ENCODE data around the gene KCNK13.

Gene KCNK13

DNA sequence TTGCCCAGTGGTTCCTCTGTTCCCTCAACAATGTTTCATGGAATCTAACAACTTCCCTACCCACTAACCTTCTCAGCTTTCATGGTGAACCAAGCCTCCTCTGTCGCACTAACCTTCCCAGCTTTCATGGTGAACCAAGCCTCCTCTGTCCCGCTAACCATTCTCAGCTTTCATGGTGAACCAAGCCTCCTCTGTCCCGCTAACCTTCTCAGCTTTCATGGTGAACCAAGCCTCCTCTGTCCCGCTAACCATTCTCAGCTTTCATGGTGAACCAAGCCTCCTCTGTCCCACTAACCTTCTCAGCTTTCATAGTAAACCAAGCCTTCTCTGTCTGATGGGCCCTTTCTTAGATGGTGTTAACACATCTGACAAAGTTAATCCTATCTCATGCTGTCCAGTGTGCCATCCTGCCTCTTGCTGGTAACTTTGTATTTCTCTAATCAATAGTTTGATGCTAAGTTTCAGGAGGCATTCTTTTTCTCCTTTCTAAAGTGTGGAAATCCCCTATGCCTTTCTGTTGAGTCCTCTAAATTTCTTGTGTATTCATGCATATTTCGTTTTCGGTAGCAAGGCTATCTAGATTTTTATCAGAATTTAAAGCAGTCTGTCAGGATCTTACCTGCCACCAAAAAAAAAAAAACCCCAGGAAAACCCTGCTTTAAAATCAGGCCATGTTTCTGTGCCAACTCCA lies 26.8 kb upstream of the KCNK13 start:
- Histone ChIP-seq H3K9me3 (ENCODE audit: control insufficient read depth, insufficient read depth, low read depth, low read length) (no peaks in the 10 kb centered on the region), H3K36me3 (ENCODE audit: control insufficient read depth in 2 of 2, insufficient read depth in 1 of 2, low read length in 2 of 2) (peaks cover 27 to 72% of the 10 kb centered on the region in 2 experiments), H3K4me3 (ENCODE audit: low read depth, low read length) (no peak overlapping the region), H3K4me1 (ENCODE audit: control insufficient read depth, insufficient read depth, low read length) (no peaks in the 10 kb centered on the region), H3K27ac (ENCODE audit: extremely low read depth, low read depth, low read length) (no peak overlapping the region)
- no peak for TF ChIP-seq ZNF747 (tag by site-specific recombination; IDR thresholded peaks at IDR 0.05)
- peak; percentile 97 for TF ChIP-seq ZSCAN16 (tag by site-specific recombination; IDR thresholded peaks at IDR 0.05)
- CTCF ChIA-PET = no interaction called here
- POLR2A ChIA-PET = no interaction called here

DNA sequence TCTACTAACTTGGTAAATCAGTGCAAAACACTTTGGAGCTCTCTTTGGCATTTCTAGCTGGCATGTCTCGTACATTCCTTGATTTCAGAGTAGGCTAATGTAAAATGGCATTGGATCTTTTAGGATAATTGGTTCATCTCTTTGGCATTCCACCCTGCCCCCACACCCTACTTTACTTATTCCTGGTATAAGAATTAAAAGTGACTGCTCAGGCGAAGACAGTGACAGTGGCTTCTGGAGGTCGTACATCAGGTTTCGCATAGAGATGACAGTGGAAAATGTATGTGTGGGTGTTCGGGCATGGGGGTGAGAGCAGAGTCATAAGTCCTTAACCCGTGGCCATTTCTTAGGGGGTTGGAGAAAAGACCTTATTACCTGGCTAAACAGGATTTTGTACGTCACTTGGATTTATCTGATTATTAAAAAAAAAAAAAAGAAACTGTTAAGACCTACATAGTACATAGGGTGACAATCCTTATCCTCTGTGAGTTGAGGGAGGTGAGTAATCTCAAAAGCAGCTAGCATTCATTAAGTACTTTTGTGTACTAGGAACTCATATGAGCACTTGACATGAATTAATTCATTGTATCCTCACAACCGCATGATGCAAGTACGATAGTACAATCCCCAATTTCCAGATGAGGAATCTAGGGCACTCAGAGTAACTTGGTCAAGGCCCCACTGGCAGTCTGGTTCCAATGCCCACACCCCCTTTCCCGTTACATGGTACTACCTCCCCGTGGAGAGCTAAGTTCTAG lies 22.4 kb upstream of the KCNK13 start:
- peaks cover 5 to 63% of the 10 kb centered on the region in 2 experiments for H3K36me3 ChIP-seq (ENCODE audit: control insufficient read depth in 2 of 2, insufficient read depth in 1 of 2, low read length in 2 of 2)
- CTCF ChIA-PET = interaction anchor here (0.8 kb wide), 1 partner anchor 66 kb away, joined by 3 read pairs; no protein-coding TSS in a partner anchor
- TF ChIP-seq PRDM1 (tag by site-specific recombination; IDR thresholded peaks at IDR 0.05) (no peak), PBX3 (CRISPR knock-in tag; IDR thresholded peaks at IDR 0.05) (no peak), ZNF214 (tag by site-specific recombination; IDR thresholded peaks at IDR 0.05; ENCODE audit: borderline replicate concordance) (no peak), OSR2 (tag by site-specific recombination; IDR thresholded peaks at IDR 0.05) (no peak), ZBTB17 (tag by site-specific recombination; IDR thresholded peaks at IDR 0.05) (no peak), YY1 (tag by site-specific recombination; IDR thresholded peaks at IDR 0.05) (no peak), ZNF248 (tag by site-specific recombination; IDR thresholded peaks at IDR 0.05) (no peak)
- TF ChIP-seq, protein P1, sequence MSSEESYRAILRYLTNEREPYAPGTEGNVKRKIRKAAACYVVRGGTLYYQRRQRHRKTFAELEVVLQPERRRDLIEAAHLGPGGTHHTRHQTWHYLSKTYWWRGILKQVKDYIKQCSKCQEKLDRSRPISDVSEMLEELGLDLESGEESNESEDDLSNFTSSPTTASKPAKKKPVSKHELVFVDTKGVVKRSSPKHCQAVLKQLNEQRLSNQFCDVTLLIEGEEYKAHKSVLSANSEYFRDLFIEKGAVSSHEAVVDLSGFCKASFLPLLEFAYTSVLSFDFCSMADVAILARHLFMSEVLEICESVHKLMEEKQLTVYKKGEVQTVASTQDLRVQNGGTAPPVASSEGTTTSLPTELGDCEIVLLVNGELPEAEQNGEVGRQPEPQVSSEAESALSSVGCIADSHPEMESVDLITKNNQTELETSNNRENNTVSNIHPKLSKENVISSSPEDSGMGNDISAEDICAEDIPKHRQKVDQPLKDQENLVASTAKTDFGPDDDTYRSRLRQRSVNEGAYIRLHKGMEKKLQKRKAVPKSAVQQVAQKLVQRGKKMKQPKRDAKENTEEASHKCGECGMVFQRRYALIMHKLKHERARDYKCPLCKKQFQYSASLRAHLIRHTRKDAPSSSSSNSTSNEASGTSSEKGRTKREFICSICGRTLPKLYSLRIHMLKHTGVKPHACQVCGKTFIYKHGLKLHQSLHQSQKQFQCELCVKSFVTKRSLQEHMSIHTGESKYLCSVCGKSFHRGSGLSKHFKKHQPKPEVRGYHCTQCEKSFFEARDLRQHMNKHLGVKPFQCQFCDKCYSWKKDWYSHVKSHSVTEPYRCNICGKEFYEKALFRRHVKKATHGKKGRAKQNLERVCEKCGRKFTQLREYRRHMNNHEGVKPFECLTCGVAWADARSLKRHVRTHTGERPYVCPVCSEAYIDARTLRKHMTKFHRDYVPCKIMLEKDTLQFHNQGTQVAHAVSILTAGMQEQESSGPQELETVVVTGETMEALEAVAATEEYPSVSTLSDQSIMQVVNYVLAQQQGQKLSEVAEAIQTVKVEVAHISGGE (tag by site-specific recombination; conservative IDR thresholded peaks at IDR 0.05; ENCODE audit: low read depth) = no peak
- no peak overlapping the region for H3K27ac ChIP-seq (ENCODE audit: extremely low read depth, low read depth, low read length)
- POLR2A ChIA-PET = no interaction called here
- no peak overlapping the region for H3K4me3 ChIP-seq (ENCODE audit: low read depth, low read length)
- H3K9me3 ChIP-seq (ENCODE audit: control insufficient read depth, insufficient read depth, low read depth, low read length) = no peaks in the 10 kb centered on the region
- no peaks in the 10 kb centered on the region for H3K4me1 ChIP-seq (ENCODE audit: control insufficient read depth, insufficient read depth, low read length)

GRCh38 chr14:90040411-90040810 lies 21.4 kb upstream of the KCNK13 start:
- CTCF ChIA-PET = interaction anchor here (0.8 kb wide), 1 partner anchor 67 kb away, joined by 3 read pairs; no protein-coding TSS in a partner anchor
- peaks cover 5 to 65% of the 10 kb centered on the region in 2 experiments for H3K36me3 ChIP-seq (ENCODE audit: control insufficient read depth in 2 of 2, insufficient read depth in 1 of 2, low read length in 2 of 2)

More at GRCh38 chr14:90040411-90040810, 21.4 kb upstream of the KCNK13 start:
- Histone ChIP-seq H3K4me3 (ENCODE audit: low read depth, low read length) (no peak overlapping the region), H3K9me3 (ENCODE audit: control insufficient read depth, insufficient read depth, low read depth, low read length) (no peaks in the 10 kb centered on the region), H3K27ac (ENCODE audit: extremely low read depth, low read depth, low read length) (no peak overlapping the region), H3K4me1 (ENCODE audit: control insufficient read depth, insufficient read depth, low read length) (no peaks in the 10 kb centered on the region)
- POLR2A ChIA-PET = no interaction called here
- TF ChIP-seq ZBTB49 (tag by site-specific recombination; IDR thresholded peaks at IDR 0.05; ENCODE audit: low read depth) (no peak), ZBTB44 (tag by site-specific recombination; IDR thresholded peaks at IDR 0.05) (peak; percentile 72), ZNF501 (tag by site-specific recombination; IDR thresholded peaks at IDR 0.05) (no peak), ZNF561 (tag by site-specific recombination; IDR thresholded peaks at IDR 0.05; ENCODE audit: borderline replicate concordance) (no peak), ZNF354C (tag by site-specific recombination; IDR thresholded peaks at IDR 0.05; ENCODE audit: borderline replicate concordance, low read depth) (no peak)

Data from HEK293 (cell line).